Adipocyte (in vitro differentiated cells): ENCODE results near the gene TOMM40L.

Experiments used
- DNase-seq: peaks from one replicate; pipeline ENCODE4 v3.0.0-alpha.2; 2015; ENCODE audit warnings: low read depth
- H3K27me3 ChIP-seq: replicated peaks from 2 replicates; pipeline ENCODE4 v1.7.0; 2013; ENCODE audit warnings: mild to moderate bottlenecking, low read length, moderate library complexity; ENCODE audit not compliant: control insufficient read depth, insufficient read depth
- H3K36me3 ChIP-seq: 2 replicates; pipeline ENCODE4 v1.7.0; 2013; ENCODE audit warnings: low read length, mild to moderate bottlenecking, moderate library complexity; ENCODE audit not compliant: control insufficient read depth, insufficient read depth, severe bottlenecking
- H3K4me1 ChIP-seq: 2 replicates; pipeline ENCODE4 v1.7.0; 2013; ENCODE audit warnings: mild to moderate bottlenecking, low read length, moderate library complexity; ENCODE audit not compliant: control insufficient read depth, insufficient read depth
- H3K4me3 ChIP-seq: 2 replicates; pipeline ENCODE4 v1.7.0; 2013; ENCODE audit warnings: mild to moderate bottlenecking, low read length, moderate library complexity
- H3K9ac ChIP-seq: 2 replicates; pipeline ENCODE4 v1.7.0; 2013; ENCODE audit warnings: mild to moderate bottlenecking, low read length, moderate library complexity
- H3K9me3 ChIP-seq: 2 replicates; pipeline ENCODE4 v1.7.0; 2013; ENCODE audit warnings: mild to moderate bottlenecking, low read length, moderate library complexity; ENCODE audit not compliant: control insufficient read depth

TOMM40L gene

DNA sequence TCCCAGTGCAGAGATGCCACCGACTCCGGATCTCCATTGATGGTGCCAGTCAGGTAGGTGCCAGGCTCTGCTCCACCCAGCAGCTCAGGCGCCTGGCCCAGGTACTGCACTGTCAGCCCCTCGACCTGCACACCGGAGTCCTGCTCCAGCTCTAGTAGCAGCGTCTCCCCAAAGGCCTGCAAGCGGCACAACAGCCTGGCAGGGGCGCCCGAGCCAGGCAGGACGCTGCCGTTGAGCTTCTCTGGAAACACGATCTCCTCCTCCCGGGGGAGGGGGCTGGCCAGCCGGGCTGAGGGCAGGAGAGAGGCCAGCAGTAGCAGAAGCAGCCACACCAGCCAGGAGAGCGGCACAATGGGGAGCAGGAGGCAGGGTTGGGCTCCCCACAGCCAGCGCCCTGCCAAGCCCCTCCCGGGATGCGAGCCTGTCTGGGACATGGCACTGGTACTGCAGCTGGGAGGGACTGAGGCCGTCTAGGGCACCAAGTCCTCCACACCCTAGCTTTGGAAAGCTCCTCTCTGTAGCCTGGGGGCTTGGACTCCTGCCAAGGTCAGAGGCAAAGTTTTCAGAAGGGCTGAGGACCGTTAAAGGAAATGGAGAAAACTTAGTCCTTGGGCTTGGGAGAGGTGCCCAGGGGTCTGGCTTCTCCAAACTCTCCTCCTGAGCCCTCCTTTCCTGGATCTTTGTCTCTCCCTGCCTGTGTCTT lies 27.5 kb upstream of the TOMM40L start:
- Histone ChIP-seq H3K36me3 (peaks cover 15% of the 10 kb centered on the region), H3K4me3 (peak overlapping the region; percentile 87), H3K4me1 (peaks cover 89% of the 10 kb centered on the region), H3K27me3 (no peaks in the 10 kb centered on the region), H3K9me3 (no peaks in the 10 kb centered on the region), H3K9ac (peak overlapping the region; percentile 88)
- peak; percentile 79 for DNase-seq

- peaks cover 20% of the 10 kb centered on the region for H3K36me3 ChIP-seq
- H3K4me3 ChIP-seq = peak within 1 kb of the TSS; percentile 87
- H3K9me3 ChIP-seq = no peaks in the 10 kb centered on the region
- peak within 1 kb of the TSS; percentile 88 for H3K9ac ChIP-seq
- DNase-seq = peak; percentile 83
- H3K4me1 ChIP-seq = peaks cover 89% of the 10 kb centered on the region
- H3K27me3 ChIP-seq = no peaks in the 10 kb centered on the region
These were observed 26.9 kb upstream of the TOMM40L start, which contains the start of gene ADAMTS4 for GRCh38 chr1:161198897-161199431. ADAMTS4 (minus strand) TSS chr1:161199054; CDS start chr1:161198627, 427 bp downstream.

DNA sequence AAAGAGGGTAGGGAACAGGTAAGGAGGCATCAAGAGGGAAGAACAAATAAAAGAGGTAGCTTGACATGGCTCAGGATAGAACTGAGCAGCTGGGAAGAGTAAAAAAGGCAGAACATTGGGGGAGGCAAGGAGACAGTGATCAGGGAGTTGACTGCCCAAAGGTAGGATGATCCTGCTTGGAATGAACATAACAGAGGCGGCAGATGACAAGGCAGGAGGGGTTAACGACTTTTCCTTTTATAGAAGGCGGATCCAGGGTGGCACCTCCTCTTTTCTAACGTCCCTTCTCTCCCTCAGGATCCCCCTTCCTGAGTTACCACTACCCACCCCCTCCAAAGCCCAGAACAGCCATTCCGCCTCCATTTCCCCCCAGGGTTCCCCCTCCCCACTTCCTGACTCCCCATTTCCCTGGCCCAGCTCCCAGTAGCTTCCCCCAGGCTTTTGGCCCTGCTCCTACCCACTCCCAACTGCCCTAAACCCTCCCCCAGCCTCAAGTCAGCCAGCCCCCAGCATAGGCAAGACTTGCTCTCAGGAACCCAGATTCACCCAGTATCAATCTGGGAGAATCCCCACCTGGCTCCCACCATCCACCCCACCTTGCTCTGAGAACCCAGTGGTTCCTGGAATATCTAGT lies 26.2 kb upstream of the TOMM40L start:
- DNase-seq = no peak
- peaks cover 89% of the 10 kb centered on the region for H3K4me1 ChIP-seq
- H3K36me3 ChIP-seq = peaks cover 23% of the 10 kb centered on the region
- peak overlapping the region; percentile 87 for H3K4me3 ChIP-seq
- H3K9ac ChIP-seq = peak overlapping the region; percentile 88
- H3K9me3 ChIP-seq = no peaks in the 10 kb centered on the region
- no peaks in the 10 kb centered on the region for H3K27me3 ChIP-seq

- DNase-seq = no peak
- H3K4me3 ChIP-seq = peak overlapping the region; percentile 94
These were observed 25.4 kb upstream of the TOMM40L start for GRCh38 chr1:161200421-161200991.

GRCh38 chr1:161200992-161201835 lies 24.6 kb upstream of the TOMM40L start:
- peak; percentile 46 for DNase-seq
- H3K9ac ChIP-seq = peak overlapping the region; percentile 98

More at GRCh38 chr1:161200421-161200991, 25.4 kb upstream of the TOMM40L start:
- H3K9ac ChIP-seq = peak overlapping the region; percentile 98
- no peaks in the 10 kb centered on the region for H3K9me3 ChIP-seq
- H3K27me3 ChIP-seq = no peaks in the 10 kb centered on the region
- peaks cover 86% of the 10 kb centered on the region for H3K4me1 ChIP-seq
- H3K36me3 ChIP-seq = peaks cover 15% of the 10 kb centered on the region

GRCh38 chr1:161201836-161202712 lies 23.8 kb upstream of the TOMM40L start, which contains the start of gene NDUFS2:
NDUFS2 (plus strand) TSS chr1:161202367; CDS start chr1:161202386, 19 bp downstream.
- H3K4me3 ChIP-seq = peak within 1 kb of the TSS; percentile 94
- peaks cover 22% of the 10 kb centered on the region for H3K36me3 ChIP-seq
- peaks cover 79% of the 10 kb centered on the region for H3K4me1 ChIP-seq
- H3K9ac ChIP-seq = peak within 1 kb of the TSS; percentile 98
- H3K9me3 ChIP-seq = no peaks in the 10 kb centered on the region
- peak; percentile 100 for DNase-seq
- H3K27me3 ChIP-seq = no peaks in the 10 kb centered on the region

More at GRCh38 chr1:161200992-161201835, 24.6 kb upstream of the TOMM40L start:
- H3K4me1 ChIP-seq = peaks cover 79% of the 10 kb centered on the region
- H3K27me3 ChIP-seq = no peaks in the 10 kb centered on the region
- H3K4me3 ChIP-seq = peak overlapping the region; percentile 94
- H3K9me3 ChIP-seq = no peaks in the 10 kb centered on the region
- H3K36me3 ChIP-seq = peaks cover 17% of the 10 kb centered on the region

DNA sequence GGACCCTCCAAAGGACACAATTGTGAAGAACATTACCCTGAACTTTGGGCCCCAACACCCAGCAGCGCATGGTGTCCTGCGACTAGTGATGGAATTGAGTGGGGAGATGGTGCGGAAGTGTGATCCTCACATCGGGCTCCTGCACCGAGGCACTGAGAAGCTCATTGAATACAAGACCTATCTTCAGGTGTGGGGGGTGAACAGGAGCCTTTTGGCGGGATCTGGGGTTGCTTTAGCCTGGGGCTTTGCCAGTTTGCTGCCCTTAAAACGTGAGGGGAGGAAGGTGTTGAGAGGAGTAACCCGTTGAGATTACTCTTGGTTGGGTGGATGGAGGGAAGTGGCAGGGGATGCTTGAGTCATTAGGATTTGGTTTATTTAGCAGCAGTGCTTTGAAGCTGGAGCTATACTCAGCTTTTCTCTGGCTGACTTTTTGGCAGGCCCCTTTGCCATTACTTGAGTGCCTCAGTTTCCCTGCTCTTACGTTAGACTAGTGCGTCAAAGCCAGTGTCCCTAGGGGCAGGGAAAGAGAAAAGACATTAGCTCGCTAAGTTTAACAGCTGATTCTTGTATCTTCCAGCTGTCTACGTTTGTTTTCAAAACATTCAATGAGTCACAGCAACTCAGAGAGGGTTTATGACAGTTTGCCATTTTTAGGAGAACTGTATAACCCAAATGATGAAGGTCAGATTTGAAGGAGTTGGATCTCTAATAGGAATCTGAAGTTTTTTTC lies 19.3 kb upstream of the TOMM40L start:
- peaks cover 38% of the 10 kb centered on the region for H3K4me1 ChIP-seq
- no peak overlapping the region for H3K4me3 ChIP-seq
- H3K9me3 ChIP-seq = no peaks in the 10 kb centered on the region
- peak overlapping the region; percentile 1 for H3K9ac ChIP-seq
- peak; percentile 15 for DNase-seq
- H3K36me3 ChIP-seq = peaks cover 53% of the 10 kb centered on the region
- H3K27me3 ChIP-seq = no peaks in the 10 kb centered on the region

DNA sequence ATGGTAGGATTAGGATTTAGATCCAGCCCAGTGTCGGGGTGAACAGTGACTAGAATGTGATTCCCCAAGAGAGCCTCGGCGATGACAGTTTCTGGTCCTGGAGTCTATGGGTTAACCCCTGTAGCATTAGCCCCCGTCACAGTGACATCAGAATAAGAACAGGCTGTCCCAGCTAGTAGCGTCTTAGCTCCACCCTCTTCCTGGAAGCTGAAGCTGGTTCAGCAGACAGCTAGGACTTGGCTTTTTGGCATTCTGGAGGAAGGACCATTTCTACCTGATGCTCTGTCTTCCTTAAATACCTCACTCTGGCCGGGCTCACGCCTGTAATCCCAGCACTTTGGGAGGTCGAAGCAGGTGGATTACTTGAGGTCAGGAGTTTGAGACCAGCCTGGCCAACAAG lies 18.7 kb upstream of the TOMM40L start:
- no peaks in the 10 kb centered on the region for H3K9me3 ChIP-seq
- H3K4me1 ChIP-seq = peaks cover 36% of the 10 kb centered on the region
- peak overlapping the region; percentile 1 for H3K9ac ChIP-seq
- no peak for DNase-seq
- H3K27me3 ChIP-seq = no peaks in the 10 kb centered on the region
- peaks cover 59% of the 10 kb centered on the region for H3K36me3 ChIP-seq
- no peak overlapping the region for H3K4me3 ChIP-seq

GRCh38 chr1:161209790-161210409 lies 16.0 kb upstream of the TOMM40L start:
- Histone ChIP-seq H3K4me1 (peaks cover 17% of the 10 kb centered on the region), H3K4me3 (no peak overlapping the region), H3K36me3 (peaks cover 73% of the 10 kb centered on the region), H3K27me3 (no peaks in the 10 kb centered on the region), H3K9ac (no peak overlapping the region), H3K9me3 (no peaks in the 10 kb centered on the region)
- DNase-seq = peak; percentile 92
